ENCODE results near the gene PXT1.

- no peak for TF ChIP-seq POLR2A (IDR thresholded peaks at IDR 0.05)
- TF ChIP-seq, protein P1, sequence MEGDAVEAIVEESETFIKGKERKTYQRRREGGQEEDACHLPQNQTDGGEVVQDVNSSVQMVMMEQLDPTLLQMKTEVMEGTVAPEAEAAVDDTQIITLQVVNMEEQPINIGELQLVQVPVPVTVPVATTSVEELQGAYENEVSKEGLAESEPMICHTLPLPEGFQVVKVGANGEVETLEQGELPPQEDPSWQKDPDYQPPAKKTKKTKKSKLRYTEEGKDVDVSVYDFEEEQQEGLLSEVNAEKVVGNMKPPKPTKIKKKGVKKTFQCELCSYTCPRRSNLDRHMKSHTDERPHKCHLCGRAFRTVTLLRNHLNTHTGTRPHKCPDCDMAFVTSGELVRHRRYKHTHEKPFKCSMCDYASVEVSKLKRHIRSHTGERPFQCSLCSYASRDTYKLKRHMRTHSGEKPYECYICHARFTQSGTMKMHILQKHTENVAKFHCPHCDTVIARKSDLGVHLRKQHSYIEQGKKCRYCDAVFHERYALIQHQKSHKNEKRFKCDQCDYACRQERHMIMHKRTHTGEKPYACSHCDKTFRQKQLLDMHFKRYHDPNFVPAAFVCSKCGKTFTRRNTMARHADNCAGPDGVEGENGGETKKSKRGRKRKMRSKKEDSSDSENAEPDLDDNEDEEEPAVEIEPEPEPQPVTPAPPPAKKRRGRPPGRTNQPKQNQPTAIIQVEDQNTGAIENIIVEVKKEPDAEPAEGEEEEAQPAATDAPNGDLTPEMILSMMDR (IDR thresholded peaks at IDR 0.05) = no peak
Measured at GRCh38 chr6:36381502-36382389, 60.9 kb downstream of the PXT1 start.

Measured in lower leg skin (tissue), 3 donors.